ENCODE data around the gene MS4A4A.

MS4A4A gene

GRCh38 chr11:60336767-60337391 is 56.4 kb downstream of the MS4A4A start:
- no peak for TF ChIP-seq CTCF (IDR thresholded peaks at IDR 0.05; ENCODE audit: insufficient read depth, low read depth, low read length, missing control alignments)
- DNase-seq (ENCODE audit: low read depth), result no peak
- H3K4me3 ChIP-seq (ENCODE audit: low read length), result no peak overlapping the region

- no peak for TF ChIP-seq CTCF (IDR thresholded peaks at IDR 0.05; ENCODE audit: insufficient read depth, low read depth, low read length, missing control alignments)
- H3K4me3 ChIP-seq (ENCODE audit: low read length), result no peak overlapping the region
- no peak for DNase-seq (ENCODE audit: low read depth)
These were observed 57.6 kb downstream of the MS4A4A start for GRCh38 chr11:60338053-60338452.

- TF ChIP-seq CTCF (IDR thresholded peaks at IDR 0.05; ENCODE audit: insufficient read depth, low read depth, low read length, missing control alignments), result no peak
- H3K4me3 ChIP-seq (ENCODE audit: low read length), result no peak overlapping the region
These were observed 58.9 kb downstream of the MS4A4A start for GRCh38 chr11:60339356-60339755.

GRCh38 chr11:60343094-60343704 is 62.7 kb downstream of the MS4A4A start:
- H3K4me3 ChIP-seq (ENCODE audit: low read length), result no peak overlapping the region
- TF ChIP-seq CTCF (IDR thresholded peaks at IDR 0.05; ENCODE audit: insufficient read depth, low read depth, low read length, missing control alignments), result peak; percentile 33
- DNase-seq (ENCODE audit: low read depth), result peak; percentile 24

More at GRCh38 chr11:60339356-60339755, 58.9 kb downstream of the MS4A4A start:
- DNase-seq (ENCODE audit: low read depth), result no peak

- DNase-seq (ENCODE audit: low read depth), result no peak
- no peak overlapping the region for H3K4me3 ChIP-seq (ENCODE audit: low read length)
- no peak for TF ChIP-seq CTCF (IDR thresholded peaks at IDR 0.05; ENCODE audit: insufficient read depth, low read depth, low read length, missing control alignments)
These were observed 63.7 kb downstream of the MS4A4A start for GRCh38 chr11:60344146-60344545.

GRCh38 chr11:60345489-60345888 is 65.0 kb downstream of the MS4A4A start:
- TF ChIP-seq CTCF (IDR thresholded peaks at IDR 0.05; ENCODE audit: insufficient read depth, low read depth, low read length, missing control alignments), result no peak
- H3K4me3 ChIP-seq (ENCODE audit: low read length), result no peak overlapping the region
- peak; percentile 15 for DNase-seq (ENCODE audit: low read depth)

Data from epithelial cell of esophagus (primary cell).